ENCODE data around the gene SEMA6C. TPM values are rescaled to one million over a fixed set of nuclear protein-coding genes. Genes with fewer than 3 reads are reported as not detected.

SEMA6C gene
- polyA plus RNA-seq, 1 donor (not counting 4 experiments of a cell fraction or from before 2014, with no cell fraction given): 0.93 TPM

- FAIRE-seq: peak; percentile 82
- no peaks in the 10 kb centered on the region for H3K9me3 ChIP-seq (ENCODE audit: control insufficient read depth, low read depth, low read length)
- H3K27me3 ChIP-seq (ENCODE audit: control insufficient read depth, extremely low read depth, insufficient read depth, low read length): no peaks in the 10 kb centered on the region
- peak within 1 kb of the TSS; percentile 65 to 94 (median 68) for H3K4me3 ChIP-seq (ENCODE audit: control insufficient read depth in 2 of 3, extremely low read depth in 1 of 3, insufficient read depth in 2 of 3, low read depth in 1 of 3, low read length in 3 of 3)
- DNase-seq (ENCODE audit: low read depth, low spot score): peak; percentile 85
- H3K27ac ChIP-seq (ENCODE audit: control insufficient read depth, insufficient read depth, low read length): peak within 1 kb of the TSS; percentile 83
- dilution Hi-C loops (cut with MboI; ENCODE audit: extremely low pct_ligation_motif_present, low sequenced_read_pairs): no loop called here
- peaks cover 3 to 16% of the 10 kb centered on the region in 2 experiments for H3K36me3 ChIP-seq (ENCODE audit: control insufficient read depth in 2 of 2, extremely low read depth in 1 of 2, insufficient read depth in 2 of 2, low read length in 2 of 2)
- no peak for TF ChIP-seq EZH2 (IDR thresholded peaks at IDR 0.05; ENCODE audit: low read length)
- peak in 1 of 3 experiments; percentile 4 for TF ChIP-seq CTCF (optimal IDR thresholded peaks at IDR 0.05 in 1 of 3, IDR thresholded peaks at IDR 0.05 in 1 of 3, conservative IDR thresholded peaks at IDR 0.05 in 1 of 3; ENCODE audit: extremely low read depth in 1 of 3, insufficient read depth in 2 of 3, low read length in 3 of 3)
- H2AFZ ChIP-seq (ENCODE audit: control insufficient read depth, low read length): peak within 1 kb of the TSS; percentile 88
- peaks cover 12% of the 10 kb centered on the region for H3K4me1 ChIP-seq (ENCODE audit: control insufficient read depth, extremely low read depth, insufficient read depth, low read length)
- H3K4me2 ChIP-seq (ENCODE audit: control insufficient read depth, extremely low read depth, insufficient read depth, low read depth, low read length): peak within 1 kb of the TSS; percentile 96
- no peaks in the 10 kb centered on the region for H4K20me1 ChIP-seq (ENCODE audit: control insufficient read depth, extremely low read depth, insufficient read depth, low read length)
- peaks cover 18% of the 10 kb centered on the region for H3K79me2 ChIP-seq (ENCODE audit: control insufficient read depth, insufficient read depth, low read length)
- H3K9me1 ChIP-seq (ENCODE audit: control insufficient read depth, extremely low read depth, insufficient read depth, low read length): peaks cover 2% of the 10 kb centered on the region
- peak within 1 kb of the TSS; percentile 88 for H3K9ac ChIP-seq (ENCODE audit: control insufficient read depth, extremely low read depth, insufficient read depth, low read length)
These were observed 19.5 kb upstream of the SEMA6C start, which contains the start of the genes LYSMD1 and SCNM1 for GRCh38 chr1:151165738-151166504. Gene LYSMD1 (minus strand): TSS chr1:151165902. CDS start chr1:151165258, 644 bp downstream. Gene SCNM1 (plus strand): TSS chr1:151166144. CDS start chr1:151166153, 9 bp downstream.

DNA sequence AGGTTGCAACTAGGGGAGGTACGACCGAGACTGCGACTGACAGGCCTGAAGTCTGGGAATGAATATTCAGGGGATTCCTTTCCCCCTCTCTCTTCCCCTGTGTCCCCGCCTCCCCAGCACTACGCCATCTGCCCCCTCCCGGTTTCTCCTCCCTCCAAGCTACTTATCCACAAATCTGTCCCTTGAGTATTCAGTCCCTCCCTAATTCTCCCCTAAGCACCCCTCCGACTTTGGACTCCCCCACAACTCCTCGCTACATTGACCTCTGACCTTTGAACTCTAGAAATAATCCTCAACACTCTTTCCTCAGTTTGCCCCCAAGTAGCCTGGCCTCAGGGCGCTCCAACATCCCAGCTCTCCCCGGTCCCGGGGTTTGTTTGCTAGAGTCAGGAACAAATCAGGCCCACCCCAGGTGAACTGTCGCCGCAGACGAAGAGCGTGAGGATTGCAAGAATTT is 18.9 kb upstream of the SEMA6C start:
- Histone ChIP-seq H3K36me3 (ENCODE audit: control insufficient read depth in 2 of 2, extremely low read depth in 1 of 2, insufficient read depth in 2 of 2, low read length in 2 of 2) (peaks cover 3 to 15% of the 10 kb centered on the region in 2 experiments), H3K4me2 (ENCODE audit: control insufficient read depth, extremely low read depth, insufficient read depth, low read depth, low read length) (peak overlapping the region; percentile 96), H3K4me1 (ENCODE audit: control insufficient read depth, extremely low read depth, insufficient read depth, low read length) (peaks cover 12% of the 10 kb centered on the region), H4K20me1 (ENCODE audit: control insufficient read depth, extremely low read depth, insufficient read depth, low read length) (no peaks in the 10 kb centered on the region), H3K27me3 (ENCODE audit: control insufficient read depth, extremely low read depth, insufficient read depth, low read length) (no peaks in the 10 kb centered on the region), H3K79me2 (ENCODE audit: control insufficient read depth, insufficient read depth, low read length) (peaks cover 18% of the 10 kb centered on the region), H3K9me1 (ENCODE audit: control insufficient read depth, extremely low read depth, insufficient read depth, low read length) (peaks cover 2% of the 10 kb centered on the region), H3K4me3 (ENCODE audit: control insufficient read depth in 2 of 3, extremely low read depth in 1 of 3, insufficient read depth in 2 of 3, low read depth in 1 of 3, low read length in 3 of 3) (peak overlapping the region; percentile 65 to 94 (median 68)), H3K9ac (ENCODE audit: control insufficient read depth, extremely low read depth, insufficient read depth, low read length) (peak overlapping the region; percentile 88), H3K9me3 (ENCODE audit: control insufficient read depth, low read depth, low read length) (no peaks in the 10 kb centered on the region), H2AFZ (ENCODE audit: control insufficient read depth, low read length) (peak overlapping the region; percentile 88), H3K27ac (ENCODE audit: control insufficient read depth, insufficient read depth, low read length) (peak overlapping the region; percentile 55)
- FAIRE-seq: peak; percentile 52
- no peak for TF ChIP-seq EZH2 (IDR thresholded peaks at IDR 0.05; ENCODE audit: low read length)
- TF ChIP-seq CTCF (optimal IDR thresholded peaks at IDR 0.05 in 1 of 3, IDR thresholded peaks at IDR 0.05 in 1 of 3, conservative IDR thresholded peaks at IDR 0.05 in 1 of 3; ENCODE audit: extremely low read depth in 1 of 3, insufficient read depth in 2 of 3, low read length in 3 of 3): no peak
- no peak for DNase-seq (ENCODE audit: low read depth, low spot score)
- dilution Hi-C loops (cut with MboI; ENCODE audit: extremely low pct_ligation_motif_present, low sequenced_read_pairs): no loop called here
